Mucosa of descending colon (tissue), 3 donors: ENCODE measurements around the gene CCT3. TPM values are rescaled to one million over a fixed set of nuclear protein-coding genes. Genes with fewer than 3 reads are reported as not detected.
A peak's percentile ranks its signal among the peaks of the same experiment; 100 is the strongest.

Experiments used
- ATAC-seq: fragments of 200-7000 bp; cut with Tn5 transposase; one replicate; pipeline ENCODE4 v1.9.1; 2020; ENCODE audit warnings: mild to moderate bottlenecking, moderate library complexity
- DNase-seq, 3 donors: peaks; one replicate each; pipeline ENCODE4 v3.0.0-alpha.2; 2020
- H3K36me3 ChIP-seq: fragments of 200-600 bp; one replicate; pipeline ENCODE4 v1.8.0; 2021; ENCODE audit warnings: low read depth, mild to moderate bottlenecking
- H3K4me1 ChIP-seq: fragments of 200-600 bp; one replicate; pipeline ENCODE4 v1.8.0; 2021; ENCODE audit warnings: low read depth, mild to moderate bottlenecking
- H3K4me3 ChIP-seq: fragments of 200-600 bp; one replicate; pipeline ENCODE4 v1.8.0; 2021; ENCODE audit warnings: mild to moderate bottlenecking
- H3K9me3 ChIP-seq: fragments of 200-600 bp; one replicate; pipeline ENCODE4 v1.8.0; 2021; ENCODE audit warnings: mild to moderate bottlenecking
- CTCF ChIP-seq: fragments of 200-600 bp; IDR thresholded peaks from one replicate; pipeline ENCODE4 v1.8.0; 2022; ENCODE audit warnings: antibody characterized with exemption, mild to moderate bottlenecking
- intact Hi-C, 2 donors: fragments of 100-400 bp; cut with DNase I in 1 of 2; cut with micrococcal nuclease in 1 of 2; formaldehyde crosslinking; loops; one replicate each; pipeline versions ENCODE4 v1.11.0 to v1.11.1; 2022; cut with DNase I, micrococcal nuclease
- total RNA-seq, 3 donors: library from RNA; stranded (reverse); fragmentation: NEBNext Ultra II Directional in 2 of 3; extraction: Animal tissue kit (Norgen Biotek cat#: 25700) in 2 of 3; gene quantifications; one replicate each; pipeline versions ENCODE4 v1.2.1 to v1.2.4, GENCODE V29; 2021 to 2023
- donor health status: DM: no; HTN: no; CAD: no; lungs with moderate emphysema.
- donor health status: DM: no; HTN: no; CAD: no.
- donor health status: DM: no; HTN: yes; CAD: no.

CCT3 gene
- total RNA-seq, 3 donors from 2014 or later: 117 to 157 (median 133) TPM

GRCh38 chr1:156282479-156283222 lies 55.4 kb downstream of the CCT3 start, which contains the start of gene SMG5:
TSS of gene SMG5 (minus strand) at chr1:156282825. CDS start at chr1:156282680, 145 bp downstream.
- no peaks in the 10 kb centered on the region for H3K9me3 ChIP-seq
- intact Hi-C loops: no loop called here
- no peak for TF ChIP-seq CTCF
- ATAC-seq (peak; percentile 94), DNase-seq (peak; percentile 96 to 97 (median 97))
- H3K36me3 ChIP-seq: no peaks in the 10 kb centered on the region
- H3K4me3 ChIP-seq: peak within 1 kb of the TSS; percentile 77
- H3K4me1 ChIP-seq: peaks cover 21% of the 10 kb centered on the region

- Histone ChIP-seq H3K4me1 (peaks cover 21% of the 10 kb centered on the region), H3K36me3 (no peaks in the 10 kb centered on the region), H3K4me3 (peak overlapping the region; percentile 77), H3K9me3 (no peaks in the 10 kb centered on the region)
- DNase-seq (peak in 2 of 3 donors; percentile 40 to 73), ATAC-seq (peak; percentile 71)
- no peak for TF ChIP-seq CTCF
- intact Hi-C loops: no loop called here
These were observed 56.2 kb downstream of the CCT3 start for GRCh38 chr1:156281693-156282478.

- ATAC-seq (no peak), DNase-seq (peak in 1 of 3 donors; percentile 12)
- intact Hi-C loops: no loop called here
- no peak overlapping the region for H3K4me3 ChIP-seq
- no peaks in the 10 kb centered on the region for H3K9me3 ChIP-seq
- peaks cover 21% of the 10 kb centered on the region for H3K4me1 ChIP-seq
- no peak for TF ChIP-seq CTCF
- no peaks in the 10 kb centered on the region for H3K36me3 ChIP-seq
These were observed 56.8 kb downstream of the CCT3 start for GRCh38 chr1:156281281-156281680.

- no peak for DNase-seq
- intact Hi-C loops: no loop called here
- no peak for TF ChIP-seq CTCF
These were observed 58.3 kb downstream of the CCT3 start for GRCh38 chr1:156279837-156280236.

GRCh38 chr1:156276966-156277381 lies 61.1 kb downstream of the CCT3 start:
- no peak overlapping the region for H3K4me3 ChIP-seq
- intact Hi-C loops: no loop called here
- no peaks in the 10 kb centered on the region for H3K9me3 ChIP-seq
- peaks cover 26% of the 10 kb centered on the region for H3K36me3 ChIP-seq
- peaks cover 12% of the 10 kb centered on the region for H3K4me1 ChIP-seq
- TF ChIP-seq CTCF: no peak
- DNase-seq (no peak), ATAC-seq (no peak)

More at GRCh38 chr1:156279837-156280236, 58.3 kb downstream of the CCT3 start:
- Histone ChIP-seq H3K4me3 (no peak overlapping the region), H3K4me1 (peaks cover 21% of the 10 kb centered on the region), H3K36me3 (peaks cover 7% of the 10 kb centered on the region), H3K9me3 (no peaks in the 10 kb centered on the region)
- ATAC-seq: no peak
